Metanephros (tissue), 1 donor: Measurements from ENCODE around the gene OR4X1. TPM values are rescaled to one million over a fixed set of nuclear protein-coding genes. Genes with fewer than 3 reads are reported as not detected.

Source experiments
- total RNA-seq: library from RNA; depleted of rRNA; stranded (reverse); fragments of >200 nt; gene quantifications from one replicate; pipeline ENCODE4 v1.2.3, GENCODE V29; 2014

OR4X1 gene
- not detected for total RNA-seq

GRCh38 chr11:48263423-48263911 lies at the start of gene OR4X1:
TSS of gene OR4X1 (plus strand) at chr11:48263861. CDS start at chr11:48263861, 0 bp downstream.

GRCh38 chr11:48216510-48216909 lies 47.2 kb upstream of the OR4X1 start, which contains the start of gene OR4B1:
TSS of gene OR4B1 (plus strand) at chr11:48216810. CDS start at chr11:48216810, 0 bp downstream.

GRCh38 chr11:48244804-48245203 lies 18.9 kb upstream of the OR4X1 start, which contains the start of gene OR4X2:
TSS of gene OR4X2 (plus strand) at chr11:48245104. CDS start at chr11:48245104, 0 bp downstream.

GRCh38 chr11:48305923-48306322 lies 42.3 kb downstream of the OR4X1 start, which contains the start of gene OR4S1:
TSS of gene OR4S1 (plus strand) at chr11:48306223. CDS start at chr11:48306223, 0 bp downstream.

Other genes starting within 250 kb of the OR4X1 start
- gene OR4B1, start 47.1 kb upstream of the OR4X1 start, total RNA-seq, result not detected
- gene OR4X2, start 18.8 kb upstream of the OR4X1 start, total RNA-seq, result not detected
- gene OR4S1, start 42.4 kb downstream of the OR4X1 start, total RNA-seq, result not detected
- gene OR4C3, start 61.1 kb downstream of the OR4X1 start, total RNA-seq, result not detected
- not detected for gene OR4C5, start 102.6 kb downstream of the OR4X1 start, total RNA-seq
- not detected for gene OR4A47, start 224.9 kb downstream of the OR4X1 start, total RNA-seq